ENCODE results near the gene BCAS1. TPM values are rescaled to one million over a fixed set of nuclear protein-coding genes. Genes with fewer than 3 reads are reported as not detected.

The BCAS1 gene
- total and polyA plus RNA-seq, 2 donors (not counting 1 experiment from before 2014, with no cell fraction given): 0.97 to 1.1 TPM

GRCh38 chr20:53961527-53961926 lies 108.9 kb downstream of the BCAS1 start:
- H3K4me1 Mint-ChIP-seq: peaks cover 2% of the 10 kb centered on the region
- ChIA-PET CTCF (no interaction called here), POLR2A (interaction anchor here (0.6 kb wide), 1 partner anchor 74 kb away, joined by 8 read pairs; no protein-coding TSS in a partner anchor)
- ATAC-seq (ENCODE audit: low read depth) (no peak), DNase-seq (no peak)
- H3K4me3 ChIP-seq (ENCODE audit: control extremely low read depth in 1 of 5, extremely low read depth in 1 of 5, insufficient read depth in 1 of 5, low read depth in 2 of 5, low read length in 4 of 5): no peak overlapping the region
- H3K9me3 ChIP-seq (ENCODE audit: control extremely low read depth in 1 of 3, control insufficient read depth in 2 of 3, insufficient read depth in 1 of 3, low read length in 2 of 3): no peaks in the 10 kb centered on the region
- WGBS (ENCODE audit: insufficient coverage): 73% methylated on average over 4 of the region's 4 CpGs
- H3K27ac ChIP-seq (ENCODE audit: low read length in 2 of 2): no peak overlapping the region
- no peak overlapping the region for H3K9ac ChIP-seq (ENCODE audit: low read length)
- H3K27me3 Mint-ChIP-seq: peaks cover 22% of the 10 kb centered on the region
- H3K4me1 ChIP-seq (ENCODE audit: control insufficient read depth in 2 of 2, insufficient read depth in 2 of 2, low read length in 2 of 2): no peaks in the 10 kb centered on the region
- no peak overlapping the region for H3K27ac Mint-ChIP-seq
- no peak overlapping the region for H2AFZ ChIP-seq (ENCODE audit: insufficient read depth, low read depth, low read length, poor library complexity, severe bottlenecking)
- no peak for TF ChIP-seq EZH2 (IDR thresholded peaks at IDR 0.05; ENCODE audit: borderline replicate concordance, insufficient read depth, low read depth, low read length, poor library complexity, severe bottlenecking)
- TF ChIP-seq, protein P1, sequence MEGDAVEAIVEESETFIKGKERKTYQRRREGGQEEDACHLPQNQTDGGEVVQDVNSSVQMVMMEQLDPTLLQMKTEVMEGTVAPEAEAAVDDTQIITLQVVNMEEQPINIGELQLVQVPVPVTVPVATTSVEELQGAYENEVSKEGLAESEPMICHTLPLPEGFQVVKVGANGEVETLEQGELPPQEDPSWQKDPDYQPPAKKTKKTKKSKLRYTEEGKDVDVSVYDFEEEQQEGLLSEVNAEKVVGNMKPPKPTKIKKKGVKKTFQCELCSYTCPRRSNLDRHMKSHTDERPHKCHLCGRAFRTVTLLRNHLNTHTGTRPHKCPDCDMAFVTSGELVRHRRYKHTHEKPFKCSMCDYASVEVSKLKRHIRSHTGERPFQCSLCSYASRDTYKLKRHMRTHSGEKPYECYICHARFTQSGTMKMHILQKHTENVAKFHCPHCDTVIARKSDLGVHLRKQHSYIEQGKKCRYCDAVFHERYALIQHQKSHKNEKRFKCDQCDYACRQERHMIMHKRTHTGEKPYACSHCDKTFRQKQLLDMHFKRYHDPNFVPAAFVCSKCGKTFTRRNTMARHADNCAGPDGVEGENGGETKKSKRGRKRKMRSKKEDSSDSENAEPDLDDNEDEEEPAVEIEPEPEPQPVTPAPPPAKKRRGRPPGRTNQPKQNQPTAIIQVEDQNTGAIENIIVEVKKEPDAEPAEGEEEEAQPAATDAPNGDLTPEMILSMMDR (IDR thresholded peaks at IDR 0.05): no peak
- no peak overlapping the region for H3K4me2 ChIP-seq (replicated peaks; ENCODE audit: low read depth, low read length, poor library complexity, severe bottlenecking)
- peaks cover 0 to 4% (median 0%) of the 10 kb centered on the region in 4 experiments for H3K27me3 ChIP-seq (replicated peaks in 1 of 4; ENCODE audit: control extremely low read depth in 1 of 4, control insufficient read depth in 3 of 4, insufficient read depth in 4 of 4, low read length in 3 of 4)
- no peaks in the 10 kb centered on the region for H4K20me1 ChIP-seq (ENCODE audit: control insufficient read depth, insufficient read depth, low read length, poor library complexity, severe bottlenecking)
- H3K9me3 Mint-ChIP-seq (ENCODE audit: insufficient read depth): no peaks in the 10 kb centered on the region
- H3K79me2 ChIP-seq (ENCODE audit: control insufficient read depth, insufficient read depth, low read length): no peaks in the 10 kb centered on the region
- no peak overlapping the region for H3K4me3 Mint-ChIP-seq
- H3K36me3 ChIP-seq (replicated peaks in 1 of 2; ENCODE audit: control extremely low read depth in 1 of 2, control insufficient read depth in 1 of 2, extremely low read depth in 1 of 2, insufficient read depth in 2 of 2, low read length in 1 of 2): no peaks in the 10 kb centered on the region
- intact Hi-C loops (cut with micrococcal nuclease): no loop called here

- Histone ChIP-seq H3K27ac (ENCODE audit: low read length in 2 of 2) (no peak overlapping the region), H3K4me3 (ENCODE audit: control extremely low read depth in 1 of 5, extremely low read depth in 1 of 5, insufficient read depth in 1 of 5, low read depth in 2 of 5, low read length in 4 of 5) (no peak overlapping the region), H3K36me3 (replicated peaks in 1 of 2; ENCODE audit: control extremely low read depth in 1 of 2, control insufficient read depth in 1 of 2, extremely low read depth in 1 of 2, insufficient read depth in 2 of 2, low read length in 1 of 2) (no peaks in the 10 kb centered on the region), H3K9me3 (ENCODE audit: control extremely low read depth in 1 of 3, control insufficient read depth in 2 of 3, insufficient read depth in 1 of 3, low read length in 2 of 3) (no peaks in the 10 kb centered on the region), H3K4me2 (replicated peaks; ENCODE audit: low read depth, low read length, poor library complexity, severe bottlenecking) (no peak overlapping the region), H3K9ac (ENCODE audit: low read length) (no peak overlapping the region), H3K4me1 (ENCODE audit: control insufficient read depth in 2 of 2, insufficient read depth in 2 of 2, low read length in 2 of 2) (no peaks in the 10 kb centered on the region), H3K79me2 (ENCODE audit: control insufficient read depth, insufficient read depth, low read length) (no peaks in the 10 kb centered on the region), H2AFZ (ENCODE audit: insufficient read depth, low read depth, low read length, poor library complexity, severe bottlenecking) (no peak overlapping the region), H4K20me1 (ENCODE audit: control insufficient read depth, insufficient read depth, low read length, poor library complexity, severe bottlenecking) (no peaks in the 10 kb centered on the region), H3K27me3 (replicated peaks in 1 of 4; ENCODE audit: control extremely low read depth in 1 of 4, control insufficient read depth in 3 of 4, insufficient read depth in 4 of 4, low read length in 3 of 4) (peaks cover 0 to 4% (median 0%) of the 10 kb centered on the region in 4 experiments)
- peaks cover 2% of the 10 kb centered on the region for H3K4me1 Mint-ChIP-seq
- intact Hi-C loops (cut with micrococcal nuclease): no loop called here
- ATAC-seq (ENCODE audit: low read depth) (no peak), DNase-seq (no peak)
- peaks cover 16% of the 10 kb centered on the region for H3K27me3 Mint-ChIP-seq
- no peak for TF ChIP-seq EZH2 (IDR thresholded peaks at IDR 0.05; ENCODE audit: borderline replicate concordance, insufficient read depth, low read depth, low read length, poor library complexity, severe bottlenecking)
- TF ChIP-seq, protein P1 (IDR thresholded peaks at IDR 0.05): no peak
- WGBS (ENCODE audit: insufficient coverage): no CpG with 5 or more reads among the region's 2 CpGs
- no peak overlapping the region for H3K4me3 Mint-ChIP-seq
- no peaks in the 10 kb centered on the region for H3K9me3 Mint-ChIP-seq (ENCODE audit: insufficient read depth)
- H3K27ac Mint-ChIP-seq: no peak overlapping the region
- ChIA-PET POLR2A (interaction anchor here (0.6 kb wide), 1 partner anchor 75 kb away, joined by 8 read pairs; no protein-coding TSS in a partner anchor), CTCF (no interaction called here)
These were observed 109.7 kb downstream of the BCAS1 start for GRCh38 chr20:53960579-53961272.

All from B cell (primary cell).